H1 (cell line): ENCODE measurements around the gene C11orf65. TPM values are rescaled to one million over a fixed set of nuclear protein-coding genes. Genes with fewer than 3 reads are reported as not detected.

ENCODE experiments used
- CTCF ChIA-PET: fragments of 300-600 bp; sonication (Branson Sonifier 250); formaldehyde crosslinking; loops from one replicate; lab custom pipeline; 2021; ENCODE audit not compliant: partially characterized antibody; lab: Charles Lee
- POLR2A ChIA-PET: fragments of 300-600 bp; sonication (Branson Sonifier 250); formaldehyde crosslinking; loops from one replicate; lab custom pipeline; 2021; ENCODE audit warnings: inconsistent platforms; ENCODE audit not compliant: partially characterized antibody; lab: Charles Lee
- DNase-seq, 2 experiments: peaks; one replicate each; pipeline versions ENCODE4 v3.0.0 to v3.0.0-alpha.2; 2010 to 2022; ENCODE audit warnings: low spot score in 2 of 2, low read depth in 1 of 2, mixed read lengths in 1 of 2
- FAIRE-seq: peaks from 2 replicates; lab custom pipeline; 2011; peaks lifted over from hg19 to GRCh38; lab: Jason Lieb, UNC
- H2AFZ ChIP-seq: 2 replicates; pipeline ENCODE4 v1.8.1; 2012; ENCODE audit warnings: low read length, inconsistent platforms
- H2AK5ac ChIP-seq: 2 replicates; pipeline ENCODE4 v1.6.1; 2013; ENCODE audit warnings: low read depth, low read length
- H2BK120ac ChIP-seq: replicated peaks from 2 replicates; pipeline ENCODE3; 2013; ENCODE audit warnings: low read depth, low read length, inconsistent platforms
- H2BK12ac ChIP-seq: 2 replicates; pipeline ENCODE4 v1.6.1; 2013; ENCODE audit warnings: low read depth, low read length
- H2BK15ac ChIP-seq: 2 replicates; pipeline ENCODE4 v1.6.1; 2013; ENCODE audit warnings: low read length
- H2BK20ac ChIP-seq: 2 replicates; pipeline ENCODE4 v1.6.1; 2013; ENCODE audit warnings: low read length
- H2BK5ac ChIP-seq: 2 replicates; pipeline ENCODE4 v1.6.1; 2013; ENCODE audit warnings: low read depth, low read length
- H3K14ac ChIP-seq: 2 replicates; pipeline ENCODE4 v1.6.1; 2013; ENCODE audit warnings: inconsistent platforms; ENCODE audit not compliant: insufficient read length
- H3K18ac ChIP-seq: 2 replicates; pipeline ENCODE4 v1.6.1; 2013; ENCODE audit warnings: low read length; ENCODE audit errors: extremely low read depth
- H3K23ac ChIP-seq: 2 replicates; pipeline ENCODE4 v1.6.1; 2013; ENCODE audit warnings: inconsistent platforms; ENCODE audit not compliant: insufficient read length
- H3K23me2 ChIP-seq: 2 replicates; pipeline ENCODE4 v1.6.1; 2013; ENCODE audit warnings: low read depth, low read length
- H3K27ac ChIP-seq: 2 replicates; pipeline ENCODE4 v1.6.1; 2011; ENCODE audit warnings: low read depth, low read length, inconsistent platforms
- H3K27me3 ChIP-seq, 4 experiments: replicated peaks in 1 of 4; 1 replicate in 1 of 4; 2 replicates in 3 of 4; pipeline versions ENCODE4 v1.6.1 to v1.8.1; 2011 to 2013; ENCODE audit warnings: low read length in 3 of 4, mild to moderate bottlenecking in 3 of 4, inconsistent platforms in 2 of 4, mixed read lengths in 2 of 4, moderate library complexity in 1 of 4; ENCODE audit not compliant: control insufficient read depth in 3 of 4, insufficient read depth in 3 of 4; ENCODE audit errors: extremely low read depth in 1 of 4
- H3K36me3 ChIP-seq, 4 experiments: 2 replicates each; pipeline versions ENCODE4 v1.6.1 to v1.8.1; 2011 to 2013; ENCODE audit warnings: mild to moderate bottlenecking in 4 of 4, low read length in 3 of 4, moderate library complexity in 2 of 4, control low read depth in 1 of 4, inconsistent platforms in 1 of 4; ENCODE audit not compliant: insufficient read depth in 4 of 4, control insufficient read depth in 2 of 4
- H3K4ac ChIP-seq: replicated peaks from 2 replicates; pipeline ENCODE3; 2013; ENCODE audit warnings: low read length, low read depth, mixed read lengths, inconsistent platforms; ENCODE audit not compliant: insufficient read length
- H3K4me1 ChIP-seq, 4 experiments: replicated peaks in 1 of 4; 1 replicate in 1 of 4; 2 replicates in 3 of 4; pipeline versions ENCODE4 v1.6.1 to v1.8.1; 2011 to 2013; ENCODE audit warnings: low read length in 3 of 4, inconsistent platforms in 2 of 4, mixed read lengths in 1 of 4; ENCODE audit not compliant: insufficient read depth in 4 of 4, control insufficient read depth in 3 of 4
- H3K4me2 ChIP-seq, 2 experiments: 2 replicates each; pipeline versions ENCODE4 v1.6.1 to v1.8.1; 2011 to 2013; ENCODE audit warnings: low read depth in 2 of 2, low read length in 2 of 2, control low read depth in 1 of 2, inconsistent platforms in 1 of 2, mild to moderate bottlenecking in 1 of 2; ENCODE audit not compliant: insufficient read depth in 1 of 2
- H3K4me3 ChIP-seq, 4 experiments: fragments of 200-600, 300-600 bp in 1 of 4; sonication (generic), shearing (Covaris generic), sonication (Bioruptor Twin) in 1 of 4; 2 replicates each; pipeline versions ENCODE4 v1.5.1 to v1.8.1; 2011 to 2016; ENCODE audit warnings: low read length in 4 of 4, low read depth in 3 of 4, control low read depth in 2 of 4, inconsistent platforms in 2 of 4, mild to moderate bottlenecking in 2 of 4, mixed read lengths in 1 of 4, moderate library complexity in 1 of 4; ENCODE audit not compliant: insufficient read depth in 2 of 4; ENCODE audit errors: extremely low read depth in 1 of 4
- H3K56ac ChIP-seq: replicated peaks from 2 replicates; pipeline ENCODE3; 2013; ENCODE audit warnings: low read depth, mild to moderate bottlenecking, mixed read lengths, low read length, inconsistent platforms; ENCODE audit not compliant: insufficient read length
- H3K79me1 ChIP-seq: 2 replicates; pipeline ENCODE4 v1.6.1; 2013; ENCODE audit warnings: low read depth, low read length, control low read depth
- H3K79me2 ChIP-seq, 2 experiments: 2 replicates each; pipeline versions ENCODE4 v1.6.1 to v1.8.1; 2012 to 2013; ENCODE audit warnings: low read length in 2 of 2, mild to moderate bottlenecking in 2 of 2, inconsistent platforms in 1 of 2; ENCODE audit not compliant: insufficient read depth in 2 of 2, control insufficient read depth in 1 of 2
- H3K9ac ChIP-seq, 4 experiments: replicated peaks in 1 of 4; 1 replicate in 1 of 4; 2 replicates in 3 of 4; pipeline versions ENCODE4 v1.6.1 to v1.8.1; 2011 to 2013; ENCODE audit warnings: low read depth in 3 of 4, low read length in 3 of 4, control low read depth in 2 of 4, mild to moderate bottlenecking in 2 of 4, moderate library complexity in 2 of 4, inconsistent platforms in 1 of 4; ENCODE audit errors: extremely low read depth in 1 of 4
- H3K9me3 ChIP-seq, 2 experiments: 2 replicates each; pipeline versions ENCODE4 v1.6.1 to v1.8.1; 2012 to 2013; ENCODE audit warnings: mild to moderate bottlenecking in 2 of 2, moderate library complexity in 2 of 2, control low read depth in 1 of 2, inconsistent platforms in 1 of 2, low read depth in 1 of 2, low read length in 1 of 2, mixed read lengths in 1 of 2; ENCODE audit not compliant: insufficient read depth in 2 of 2
- H4K20me1 ChIP-seq, 2 experiments: replicated peaks in 1 of 2; 2 replicates each; pipeline versions ENCODE3 to v1.8.1; 2011 to 2013; ENCODE audit warnings: inconsistent platforms in 2 of 2, low read length in 2 of 2, mild to moderate bottlenecking in 1 of 2; ENCODE audit not compliant: insufficient read depth in 2 of 2, control insufficient read depth in 1 of 2
- H4K5ac ChIP-seq: 2 replicates; pipeline ENCODE4 v1.6.1; 2013; ENCODE audit warnings: low read length, low read depth, mixed read lengths, inconsistent platforms; ENCODE audit not compliant: insufficient read length
- H4K8ac ChIP-seq: 2 replicates; pipeline ENCODE4 v1.8.0; 2013; ENCODE audit warnings: mild to moderate bottlenecking, moderate library complexity, low read length, inconsistent platforms; ENCODE audit not compliant: insufficient read depth; ENCODE audit errors: extremely low read depth
- H4K91ac ChIP-seq: replicated peaks from 2 replicates; pipeline ENCODE3; 2013; ENCODE audit warnings: low read length, mixed read lengths, inconsistent platforms; ENCODE audit not compliant: insufficient read length
- BCL11A ChIP-seq, 2 experiments: IDR thresholded peaks; one replicate each; pipeline ENCODE4 v1.6.1; 2011; ENCODE audit warnings: low read depth in 2 of 2, low read length in 2 of 2, mild to moderate bottlenecking in 2 of 2
- CBX5 ChIP-seq: fragments of 300-800, 300-1000 bp; sonication (generic); IDR thresholded peaks from 2 replicates; pipeline ENCODE4 v1.7.1; 2016; ENCODE audit warnings: antibody characterized with exemption, low read length, low read depth
- CHD2 ChIP-seq: IDR thresholded peaks from 2 replicates; pipeline ENCODE4 v1.6.1; 2012; ENCODE audit warnings: low read length, improper control_type of control experiment
- EP300 ChIP-seq, 2 experiments: IDR thresholded peaks; 1 replicate in 1 of 2; 2 replicates in 1 of 2; pipeline ENCODE4 v1.6.1; 2011 to 2012; ENCODE audit warnings: low read depth in 2 of 2, low read length in 2 of 2, mild to moderate bottlenecking in 2 of 2, borderline replicate concordance in 1 of 2, inconsistent platforms in 1 of 2, moderate library complexity in 1 of 2
- HDAC2 ChIP-seq, 2 experiments: fragments of 300-600 bp in 1 of 2; sonication (generic) in 1 of 2; IDR thresholded peaks; 2 replicates each; pipeline ENCODE4 v1.6.1; 2011 to 2012; ENCODE audit warnings: low read depth in 2 of 2, low read length in 2 of 2, mild to moderate bottlenecking in 2 of 2, moderate library complexity in 2 of 2, borderline replicate concordance in 1 of 2, inconsistent platforms in 1 of 2
- KDM1A ChIP-seq: fragments of 200-600, 300-600 bp; sonication (generic); IDR thresholded peaks from 2 replicates; pipeline ENCODE4 v1.7.1; 2016; ENCODE audit warnings: mild to moderate bottlenecking, low read length, borderline replicate concordance
- PHF8 ChIP-seq: fragments of 200-600 bp; sonication (generic); conservative IDR thresholded peaks from 2 replicates; pipeline ENCODE4 v1.7.1; 2012; ENCODE audit warnings: low read depth, mild to moderate bottlenecking, inconsistent platforms, low read length, moderate library complexity
- POLR2AphosphoS5 ChIP-seq: IDR thresholded peaks from 2 replicates; pipeline ENCODE4 v1.6.1; 2011; ENCODE audit warnings: low read depth, low read length
- SIN3A ChIP-seq, 2 experiments: IDR thresholded peaks in 1 of 2; conservative IDR thresholded peaks in 1 of 2; 2 replicates each; pipeline ENCODE4 v1.6.1; 2011 to 2012; ENCODE audit warnings: low read length in 2 of 2, improper control_type of control experiment in 1 of 2, low read depth in 1 of 2, mild to moderate bottlenecking in 1 of 2
- TAF1 ChIP-seq: IDR thresholded peaks from 2 replicates; pipeline ENCODE4 v1.6.1; 2011; ENCODE audit warnings: mild to moderate bottlenecking, low read depth, low read length
- polyA plus RNA-seq, 7 experiments: library from polyadenylated mRNA; depleted of rRNA in 3 of 7; stranded (reverse) in 5 of 7; unstranded in 2 of 7; fragments of >200 nt in 5 of 7; fragments of 200-250 nt in 2 of 7; gene quantifications; 1 replicate in 5 of 7; 2 replicates in 1 of 7; 4 replicates in 1 of 7; pipeline versions ENCODE4 v1.2.1 to v1.2.3, GENCODE V29; 2011 to 2013; ENCODE audit warnings: missing spikeins in 2 of 7, mixed read lengths in 2 of 7
- total RNA-seq: library from RNA; stranded (reverse); fragmentation: NEBNext Ultra II Directional; extraction: Animal tissue kit (Norgen Biotek cat#: 25700); gene quantifications from 2 replicates; pipeline ENCODE4 v1.2.1, GENCODE V29; 2021
- TF ChIP-seq, protein P1 (sequence below): IDR thresholded peaks from 2 replicates; pipeline ENCODE4 v1.6.1; 2012; ENCODE audit warnings: inconsistent platforms

The C11orf65 gene
- total and polyA plus RNA-seq, 2 of the 8 experiments (the other 6 are each of a cell fraction or from before 2014, with no cell fraction given), result 0.14 to 0.22 TPM

DNA sequence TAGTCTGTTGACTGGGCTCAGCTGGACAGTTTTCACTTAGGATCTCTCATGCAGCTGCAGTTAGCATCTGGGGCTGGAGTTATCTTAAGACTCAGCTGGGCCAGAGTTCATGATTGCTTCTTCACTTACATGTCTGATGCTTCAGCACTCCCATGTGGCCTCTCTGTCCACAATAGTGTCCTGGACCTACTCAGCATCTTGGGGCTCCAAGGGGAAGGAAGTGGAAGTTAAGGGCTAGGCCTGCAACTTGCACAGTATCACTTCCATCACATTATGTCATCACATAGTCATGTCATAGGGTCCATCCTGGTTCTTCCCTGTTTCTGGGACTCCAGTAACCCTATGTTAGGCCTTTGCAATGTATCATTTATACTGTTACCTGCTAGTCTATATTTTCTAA lies 115.9 kb downstream of the C11orf65 start:
- Histone ChIP-seq H3K23me2 (no peaks in the 10 kb centered on the region), H3K4ac (no peak overlapping the region), H4K8ac (no peak overlapping the region), H3K27ac (no peak overlapping the region), H2AK5ac (no peak overlapping the region), H2BK15ac (no peak overlapping the region), H2BK5ac (no peak overlapping the region), H3K27me3 (no peaks in the 10 kb centered on the region), H2BK20ac (no peak overlapping the region), H4K91ac (no peak overlapping the region), H2AFZ (no peak overlapping the region), H4K20me1 (no peaks in the 10 kb centered on the region), H4K5ac (no peak overlapping the region), H3K4me3 (no peak overlapping the region), H2BK120ac (no peak overlapping the region), H3K79me2 (no peaks in the 10 kb centered on the region), H3K18ac (no peak overlapping the region), H3K4me1 (no peaks in the 10 kb centered on the region), H3K23ac (no peak overlapping the region), H3K56ac (no peak overlapping the region), H3K4me2 (no peak overlapping the region), H3K36me3 (peaks cover 4 to 40% (median 18%) of the 10 kb centered on the region in 4 experiments; a peak in 7 of 8 replicates), H3K79me1 (no peaks in the 10 kb centered on the region), H3K9me3 (no peaks in the 10 kb centered on the region; a peak in 1 of 4 replicates), H2BK12ac (no peak overlapping the region), H3K9ac (no peak overlapping the region), H3K14ac (no peak overlapping the region)
- POLR2A ChIA-PET, result no interaction called here
- DNase-seq (no peak), FAIRE-seq (no peak)
- CTCF ChIA-PET, result interaction anchor here (0.6 kb wide), 1 partner anchor 215 kb away, joined by 3 read pairs; no protein-coding TSS in a partner anchor
- TF ChIP-seq EP300 (IDR thresholded peaks at IDR 0.05; ENCODE audit: borderline replicate concordance in 1 of 2, low read depth in 2 of 2, low read length in 2 of 2) (no peak), BCL11A (IDR thresholded peaks at IDR 0.05; ENCODE audit: low read depth in 2 of 2, low read length in 2 of 2) (no peak), PHF8 (no peak), SIN3A (conservative IDR thresholded peaks at IDR 0.05 in 1 of 2, IDR thresholded peaks at IDR 0.05 in 1 of 2; ENCODE audit: low read depth in 1 of 2, low read length in 2 of 2) (no peak), HDAC2 (IDR thresholded peaks at IDR 0.05; ENCODE audit: borderline replicate concordance in 1 of 2, low read depth in 2 of 2, low read length in 2 of 2) (no peak), POLR2AphosphoS5 (no peak), CBX5 (no peak), TAF1 (no peak), CHD2 (no peak), KDM1A (no peak)
- TF ChIP-seq, protein P1, sequence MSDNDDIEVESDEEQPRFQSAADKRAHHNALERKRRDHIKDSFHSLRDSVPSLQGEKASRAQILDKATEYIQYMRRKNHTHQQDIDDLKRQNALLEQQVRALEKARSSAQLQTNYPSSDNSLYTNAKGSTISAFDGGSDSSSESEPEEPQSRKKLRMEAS, result no peak
